ENCODE data around the gene CKAP4. TPM values are rescaled to one million over a fixed set of nuclear protein-coding genes. Genes with fewer than 3 reads are reported as not detected.

The CKAP4 gene
- total and polyA plus RNA-seq, 2 donors (not counting 3 experiments of a cell fraction or from before 2014, with no cell fraction given): 117 to 223 TPM

- H3K27me3 ChIP-seq (ENCODE audit: control insufficient read depth in 2 of 2, insufficient read depth in 2 of 2, low read length in 2 of 2): peaks cover 4 to 8% of the 10 kb centered on the region in 2 experiments
- H3K79me2 ChIP-seq (ENCODE audit: control insufficient read depth, insufficient read depth, low read length): no peaks in the 10 kb centered on the region
- no peak overlapping the region for H3K9ac ChIP-seq (replicated peaks; ENCODE audit: extremely low read depth, insufficient read depth, low read length)
- DNase-seq (ENCODE audit: low read depth, low spot score): no peak
- H2AFZ ChIP-seq (ENCODE audit: low read depth, low read length): no peak overlapping the region
- H3K9me3 ChIP-seq (replicated peaks; ENCODE audit: control insufficient read depth, insufficient read depth, low read length): no peaks in the 10 kb centered on the region
- FAIRE-seq: no peak
- no TSS peak for BruUV-seq (replicated peaks)
- no peak overlapping the region for H3K4me3 ChIP-seq (replicated peaks in 1 of 3; ENCODE audit: insufficient read depth in 1 of 3, low read depth in 1 of 3, low read length in 3 of 3)
- TF ChIP-seq FOS (IDR thresholded peaks at IDR 0.05; ENCODE audit: borderline replicate concordance, insufficient read depth, low read length) (no peak), JUN (IDR thresholded peaks at IDR 0.05; ENCODE audit: borderline replicate concordance, insufficient read depth, insufficient read length, low read depth) (no peak), MAX (IDR thresholded peaks at IDR 0.05; ENCODE audit: insufficient read depth, insufficient read length) (no peak), POLR2A (IDR thresholded peaks at IDR 0.05; ENCODE audit: low read depth, low read length) (no peak), MYC (IDR thresholded peaks at IDR 0.05; ENCODE audit: low read depth, low read length) (no peak), EZH2 (IDR thresholded peaks at IDR 0.05; ENCODE audit: borderline replicate concordance, low read depth, low read length, severe bottlenecking) (no peak)
- ChIA-PET CTCF (interaction anchor here (0.9 to 4.5 kb wide), 4 partner anchors 11 to 48 kb away, joined by 3 to 16 read pairs (median 4); no protein-coding TSS in a partner anchor), POLR2A (no interaction called here)
- no peak overlapping the region for H3K27ac ChIP-seq (ENCODE audit: insufficient read depth, low read depth, low read length)
- H3K9me1 ChIP-seq (replicated peaks; ENCODE audit: control insufficient read depth, extremely low read depth, insufficient read depth, low read length): no peaks in the 10 kb centered on the region
- no peak overlapping the region for H3K4me2 ChIP-seq (ENCODE audit: insufficient read depth, low read length)
- no peaks in the 10 kb centered on the region for H3K36me3 ChIP-seq (ENCODE audit: control insufficient read depth in 2 of 2, extremely low read depth in 1 of 2, insufficient read depth in 2 of 2, low read length in 2 of 2)
- no peaks in the 10 kb centered on the region for H4K20me1 ChIP-seq (replicated peaks; ENCODE audit: control insufficient read depth, extremely low read depth, insufficient read depth, low read length)
- H3K4me1 ChIP-seq (ENCODE audit: control insufficient read depth, extremely low read depth, insufficient read depth, low read length): no peaks in the 10 kb centered on the region
- intact Hi-C loops (cut with micrococcal nuclease): no loop called here
- dilution Hi-C loops (cut with MboI; ENCODE audit: extremely low pct_ligation_motif_present, low sequenced_read_pairs): no loop called here
Observed at GRCh38 chr12:106271575-106272505, 24.0 kb upstream of the CKAP4 start.

All from endothelial cell of umbilical vein (primary cell).